Lower lobe of right lung (tissue), 2 donors: Measurements from ENCODE around the gene ABHD4. TPM values are rescaled to one million over a fixed set of nuclear protein-coding genes. Genes with fewer than 3 reads are reported as not detected.

Experiments used
- ATAC-seq, 2 donors: fragments of 200-7000 bp; cut with Tn5 transposase; one replicate each; pipeline ENCODE4 v1.9.1; 2020 to 2022; ENCODE audit warnings: mild to moderate bottlenecking in 2 of 2, moderate library complexity in 2 of 2
- DNase-seq: peaks from one replicate; pipeline ENCODE4 v3.0.0-alpha.2; 2020
- H3K27ac ChIP-seq: fragments of 200-600 bp; one replicate; pipeline ENCODE4 v1.8.0; 2022
- H3K27me3 ChIP-seq: fragments of 200-600 bp; one replicate; pipeline ENCODE4 v1.8.0; 2022; ENCODE audit warnings: low read depth
- H3K36me3 ChIP-seq: fragments of 200-600 bp; one replicate; pipeline ENCODE4 v1.8.0; 2022; ENCODE audit warnings: mild to moderate bottlenecking
- H3K4me1 ChIP-seq: fragments of 200-600 bp; one replicate; pipeline ENCODE4 v1.8.0; 2022
- H3K4me3 ChIP-seq: fragments of 200-600 bp; one replicate; pipeline ENCODE4 v1.8.0; 2022; ENCODE audit warnings: mild to moderate bottlenecking
- H3K9me3 ChIP-seq: fragments of 200-600 bp; one replicate; pipeline ENCODE4 v1.8.0; 2022
- intact Hi-C: fragments of 100-400 bp; cut with DNase I; formaldehyde crosslinking; loops from one replicate; pipeline ENCODE4 v1.11.0; 2022
- total RNA-seq: library from RNA; stranded (reverse); fragmentation: NEBNext Ultra II Directional; extraction: Animal tissue kit (Norgen Biotek cat#: 25700); gene quantifications from one replicate; pipeline ENCODE4 v1.2.1, GENCODE V29; 2021
- TF ChIP-seq, protein P1 (sequence below): fragments of 200-600 bp; IDR thresholded peaks from one replicate; pipeline ENCODE4 v1.8.0; 2022; ENCODE audit warnings: antibody characterized with exemption, mild to moderate bottlenecking
- donor health status: DM: no; HTN: yes; CAD: no; lungs with severe emphysema.

The ABHD4 gene
- total RNA-seq, 1 donor from 2014 or later: 28.5 TPM

DNA sequence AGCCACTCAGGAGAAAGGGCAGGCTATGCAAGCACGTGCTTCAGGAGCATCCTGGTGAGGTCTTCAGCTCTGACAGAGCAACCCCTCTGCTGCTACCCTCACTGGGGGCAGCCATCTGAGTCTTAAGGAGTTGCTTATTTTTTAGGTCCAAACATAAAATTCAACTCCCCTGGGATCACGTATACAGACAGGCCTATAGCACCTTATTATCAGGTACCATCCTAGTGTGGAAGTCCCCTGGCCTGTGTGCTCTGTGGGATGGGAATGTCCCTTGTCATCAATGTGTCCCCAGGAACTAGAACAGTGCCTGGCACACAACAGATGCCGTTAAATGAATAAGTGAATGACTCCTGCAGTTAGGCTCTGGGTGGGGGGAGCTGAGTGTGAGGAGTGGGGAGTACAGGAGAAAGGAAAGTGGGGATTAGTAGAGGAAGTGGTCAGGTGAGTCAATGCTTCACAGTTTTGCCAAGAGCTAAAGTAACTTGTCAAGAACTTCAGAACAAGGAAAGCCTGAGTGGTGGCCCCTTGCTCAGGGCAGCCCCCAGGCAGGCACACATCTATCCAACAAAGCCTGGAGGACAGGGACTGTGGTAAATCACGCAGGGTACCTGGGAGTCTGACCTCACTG is 42.6 kb upstream of the ABHD4 start:
- H3K4me3 ChIP-seq: no peak overlapping the region
- H3K9me3 ChIP-seq: no peaks in the 10 kb centered on the region
- H3K4me1 ChIP-seq: peaks cover 60% of the 10 kb centered on the region
- TF ChIP-seq, protein P1, sequence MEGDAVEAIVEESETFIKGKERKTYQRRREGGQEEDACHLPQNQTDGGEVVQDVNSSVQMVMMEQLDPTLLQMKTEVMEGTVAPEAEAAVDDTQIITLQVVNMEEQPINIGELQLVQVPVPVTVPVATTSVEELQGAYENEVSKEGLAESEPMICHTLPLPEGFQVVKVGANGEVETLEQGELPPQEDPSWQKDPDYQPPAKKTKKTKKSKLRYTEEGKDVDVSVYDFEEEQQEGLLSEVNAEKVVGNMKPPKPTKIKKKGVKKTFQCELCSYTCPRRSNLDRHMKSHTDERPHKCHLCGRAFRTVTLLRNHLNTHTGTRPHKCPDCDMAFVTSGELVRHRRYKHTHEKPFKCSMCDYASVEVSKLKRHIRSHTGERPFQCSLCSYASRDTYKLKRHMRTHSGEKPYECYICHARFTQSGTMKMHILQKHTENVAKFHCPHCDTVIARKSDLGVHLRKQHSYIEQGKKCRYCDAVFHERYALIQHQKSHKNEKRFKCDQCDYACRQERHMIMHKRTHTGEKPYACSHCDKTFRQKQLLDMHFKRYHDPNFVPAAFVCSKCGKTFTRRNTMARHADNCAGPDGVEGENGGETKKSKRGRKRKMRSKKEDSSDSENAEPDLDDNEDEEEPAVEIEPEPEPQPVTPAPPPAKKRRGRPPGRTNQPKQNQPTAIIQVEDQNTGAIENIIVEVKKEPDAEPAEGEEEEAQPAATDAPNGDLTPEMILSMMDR: no peak
- DNase-seq (no peak), ATAC-seq (no peak)
- peak overlapping the region; percentile 82 for H3K27ac ChIP-seq
- intact Hi-C loops: no loop called here
- no peaks in the 10 kb centered on the region for H3K27me3 ChIP-seq
- no peaks in the 10 kb centered on the region for H3K36me3 ChIP-seq

DNA sequence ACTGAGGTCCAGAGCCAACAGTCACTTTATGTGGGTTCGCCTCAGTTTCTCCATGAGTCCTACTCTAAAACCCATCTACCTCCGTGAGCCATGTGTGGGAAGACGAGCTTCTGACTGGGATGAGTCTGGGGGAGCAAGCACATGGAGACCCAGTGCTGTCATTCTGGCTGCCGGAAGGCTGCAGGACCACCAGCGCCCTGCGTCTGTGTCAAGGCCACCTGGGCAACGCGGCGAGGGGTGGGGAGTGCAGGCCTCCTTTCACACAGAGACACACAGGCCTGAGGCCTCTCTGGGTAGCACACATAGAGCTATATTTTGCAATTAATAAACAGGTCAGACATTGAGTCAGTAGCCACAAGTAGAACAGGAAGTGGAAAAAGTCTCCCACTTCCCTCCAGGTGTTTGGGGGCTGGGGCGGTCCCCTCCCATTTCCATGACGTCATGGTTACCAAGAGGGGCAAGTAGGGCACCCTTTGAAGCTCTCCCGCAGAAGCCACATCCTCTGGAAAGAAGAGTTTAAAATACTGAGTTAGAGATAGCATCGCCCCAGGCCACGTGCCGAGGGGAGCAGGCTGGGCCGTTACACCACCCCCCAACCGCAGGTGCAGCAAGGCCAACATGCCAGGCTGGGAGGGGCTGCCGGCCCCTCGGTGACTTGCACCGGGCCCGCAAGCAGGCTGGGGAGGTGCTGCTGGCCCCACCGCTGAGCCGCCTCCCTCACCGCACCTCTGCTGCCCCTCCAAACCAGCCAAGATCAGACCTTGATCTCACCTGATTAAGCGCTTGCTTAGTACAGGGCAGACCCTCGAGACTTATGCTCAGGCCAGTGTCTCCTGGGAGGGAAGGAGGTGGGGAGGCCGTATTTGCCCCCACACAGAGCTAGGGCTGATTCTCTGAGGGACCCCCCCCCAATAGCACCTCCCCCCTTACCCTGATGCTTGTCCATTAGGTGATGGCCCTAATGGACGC is 41.8 kb upstream of the ABHD4 start:
- TF ChIP-seq, protein P1: no peak
- intact Hi-C loops: no loop called here
- H3K4me1 ChIP-seq: peaks cover 60% of the 10 kb centered on the region
- no peaks in the 10 kb centered on the region for H3K9me3 ChIP-seq
- H3K36me3 ChIP-seq: no peaks in the 10 kb centered on the region
- peak overlapping the region; percentile 82 for H3K27ac ChIP-seq
- ATAC-seq (peak; percentile 50 to 78), DNase-seq (peak; percentile 80)
- H3K4me3 ChIP-seq: peak overlapping the region; percentile 43
- H3K27me3 ChIP-seq: no peaks in the 10 kb centered on the region

DNA sequence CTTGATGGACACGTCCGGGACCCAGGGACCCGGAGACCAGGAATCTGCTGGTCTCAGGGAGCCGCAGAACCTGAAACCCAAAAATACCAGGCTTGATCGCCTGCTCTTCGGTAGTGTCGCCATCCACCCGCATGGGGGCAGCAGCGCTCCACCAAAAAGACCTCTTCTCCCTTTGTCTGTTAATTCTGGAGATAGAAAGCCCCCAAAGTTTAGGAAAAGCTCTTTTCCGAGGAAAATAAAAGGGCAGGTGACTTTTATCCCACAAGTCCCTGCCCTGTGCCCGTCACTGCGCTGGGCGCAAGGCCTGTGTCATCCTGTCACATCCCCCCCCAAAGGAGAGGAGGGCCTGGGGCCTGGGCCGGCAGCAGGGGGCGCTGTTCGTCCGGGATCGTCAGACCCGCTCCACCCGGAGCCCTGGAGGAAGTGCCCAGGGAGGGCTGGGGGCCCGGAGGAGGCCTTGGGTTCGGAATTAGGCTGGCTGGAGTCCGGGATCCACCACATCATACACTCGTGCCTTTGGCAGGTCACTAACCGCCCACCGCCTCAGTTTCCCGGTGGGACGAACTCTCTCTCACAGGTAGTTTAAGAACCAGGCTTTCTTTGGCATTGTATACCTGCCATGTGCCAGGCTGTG is 41.0 kb upstream of the ABHD4 start:
- peaks cover 65% of the 10 kb centered on the region for H3K4me1 ChIP-seq
- TF ChIP-seq, protein P1: peak; percentile 98
- ATAC-seq (peak; percentile 80 to 82), DNase-seq (peak; percentile 90)
- H3K27ac ChIP-seq: peak overlapping the region; percentile 82
- H3K36me3 ChIP-seq: no peaks in the 10 kb centered on the region
- no peaks in the 10 kb centered on the region for H3K9me3 ChIP-seq
- H3K27me3 ChIP-seq: no peaks in the 10 kb centered on the region
- H3K4me3 ChIP-seq: peak overlapping the region; percentile 43
- intact Hi-C loops: no loop called here

DNA sequence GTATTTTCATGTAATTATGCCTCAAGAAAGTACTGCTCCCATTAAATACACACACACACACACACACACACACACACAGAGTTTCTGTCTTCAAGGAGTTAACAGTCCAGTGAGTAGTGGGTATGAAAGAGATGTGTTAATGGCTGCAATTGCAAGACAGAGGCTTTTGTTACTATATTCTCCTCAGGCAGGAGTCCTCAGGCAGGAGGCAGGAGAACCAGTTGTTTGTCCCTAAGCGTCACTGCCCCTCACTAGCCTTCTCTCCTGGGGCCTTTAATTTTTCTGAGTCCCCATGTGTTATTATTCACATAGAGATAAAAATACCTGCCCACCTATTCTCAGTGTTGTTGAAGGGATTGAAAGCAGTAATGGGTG is 40.3 kb upstream of the ABHD4 start:
- Histone ChIP-seq H3K27ac (peak overlapping the region; percentile 82), H3K36me3 (no peaks in the 10 kb centered on the region), H3K9me3 (no peaks in the 10 kb centered on the region), H3K4me3 (no peak overlapping the region), H3K27me3 (no peaks in the 10 kb centered on the region), H3K4me1 (peaks cover 71% of the 10 kb centered on the region)
- ATAC-seq: no peak
- no peak for DNase-seq
- TF ChIP-seq, protein P1: no peak
- intact Hi-C loops: no loop called here

DNA sequence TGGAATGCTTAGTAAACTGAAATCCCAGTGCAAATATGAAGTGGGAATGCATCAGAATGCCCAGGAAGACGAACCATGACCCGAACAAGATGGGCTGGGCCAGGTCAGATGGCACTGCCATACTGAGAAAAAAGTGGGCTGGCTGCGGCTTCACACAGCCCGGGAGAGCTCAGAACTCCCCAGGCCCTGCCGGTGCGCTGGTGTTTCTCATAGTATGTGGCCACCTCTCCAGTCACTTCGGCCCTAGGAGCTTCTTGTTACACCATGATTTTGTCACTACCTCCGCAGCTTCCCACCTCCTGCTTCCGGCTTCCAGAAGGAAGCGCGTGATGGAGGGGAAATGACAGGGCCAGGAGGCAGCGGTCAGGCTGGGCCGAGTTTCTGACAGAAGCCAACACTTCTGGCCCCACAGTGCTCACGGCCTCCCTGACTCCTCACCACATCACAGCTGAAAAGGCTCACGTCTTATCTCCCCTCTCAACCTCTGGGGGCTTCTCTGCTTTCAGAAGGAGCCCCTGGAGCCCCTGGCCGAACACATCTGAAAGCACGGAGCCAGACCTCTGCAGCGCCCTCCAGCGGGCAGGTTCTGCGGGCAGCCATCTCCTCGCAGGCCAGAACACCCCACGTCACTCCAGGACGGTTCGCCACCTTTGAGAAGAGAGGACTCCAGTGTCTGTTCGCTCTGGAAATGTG is 39.7 kb upstream of the ABHD4 start:
- H3K27ac ChIP-seq: peak overlapping the region; percentile 82
- H3K4me1 ChIP-seq: peaks cover 75% of the 10 kb centered on the region
- H3K9me3 ChIP-seq: no peaks in the 10 kb centered on the region
- no peak for DNase-seq
- ATAC-seq: no peak
- TF ChIP-seq, protein P1: peak; percentile 23
- intact Hi-C loops: no loop called here
- no peaks in the 10 kb centered on the region for H3K27me3 ChIP-seq
- H3K4me3 ChIP-seq: no peak overlapping the region
- H3K36me3 ChIP-seq: peaks cover under 1% of the 10 kb centered on the region
